Mesenchymal stem cell (in vitro differentiated cells and primary cell): ENCODE results near the gene TSC22D3.

ENCODE experiments used
- DNase-seq: peaks from one replicate; pipeline ENCODE4 v3.0.0-alpha.2; 2013
- H2AFZ ChIP-seq: one replicate; pipeline ENCODE4 v1.6.1; 2013; ENCODE audit warnings: low read depth, mild to moderate bottlenecking, control low read depth, inconsistent platforms, low read length, moderate library complexity
- H2AK5ac ChIP-seq: 2 replicates; pipeline ENCODE4 v1.6.1; 2013; ENCODE audit warnings: low read length, moderate library complexity, mild to moderate bottlenecking, inconsistent platforms; ENCODE audit not compliant: severe bottlenecking
- H2BK120ac ChIP-seq: one replicate; pipeline ENCODE4 v1.6.1; 2013; ENCODE audit warnings: low read depth, mild to moderate bottlenecking, inconsistent platforms, low read length, moderate library complexity
- H2BK12ac ChIP-seq, 2 experiments: one replicate each; pipeline ENCODE4 v1.6.1; 2013; ENCODE audit warnings: inconsistent platforms in 2 of 2, low read length in 2 of 2, mild to moderate bottlenecking in 2 of 2, moderate library complexity in 2 of 2, control low read depth in 1 of 2
- H2BK15ac ChIP-seq: one replicate; pipeline ENCODE4 v1.6.1; 2013; ENCODE audit warnings: mild to moderate bottlenecking, low read depth, inconsistent platforms; ENCODE audit not compliant: poor library complexity, severe bottlenecking
- H2BK5ac ChIP-seq: 2 replicates; pipeline ENCODE4 v1.6.1; 2013; ENCODE audit warnings: low read depth, mild to moderate bottlenecking, low read length, control low read depth, inconsistent platforms; ENCODE audit not compliant: poor library complexity, severe bottlenecking
- H3K14ac ChIP-seq, 2 experiments: one replicate each; pipeline ENCODE4 v1.6.1; 2013; ENCODE audit warnings: inconsistent platforms in 2 of 2, low read length in 2 of 2, control low read depth in 1 of 2, mild to moderate bottlenecking in 1 of 2, moderate library complexity in 1 of 2
- H3K18ac ChIP-seq, 2 experiments: one replicate each; pipeline ENCODE4 v1.6.1; 2013; ENCODE audit warnings: inconsistent platforms in 2 of 2, low read length in 2 of 2, control low read depth in 1 of 2, low read depth in 1 of 2, mild to moderate bottlenecking in 1 of 2
- H3K23ac ChIP-seq, 2 experiments: one replicate each; pipeline ENCODE4 v1.6.1; 2013; ENCODE audit warnings: inconsistent platforms in 2 of 2, low read length in 2 of 2, mild to moderate bottlenecking in 2 of 2, moderate library complexity in 2 of 2, control low read depth in 1 of 2
- H3K27ac ChIP-seq: 2 replicates; pipeline ENCODE4 v1.5.1; 2013; ENCODE audit warnings: mild to moderate bottlenecking, moderate library complexity, low read length, control low read depth, inconsistent platforms; ENCODE audit not compliant: poor library complexity, severe bottlenecking
- H3K27me3 ChIP-seq, 2 experiments: 2 replicates each; pipeline versions ENCODE4 v1.6.1 to v1.7.0; 2013; ENCODE audit warnings: low read length in 2 of 2, mild to moderate bottlenecking in 2 of 2, moderate library complexity in 2 of 2, control low read depth in 1 of 2, inconsistent platforms in 1 of 2; ENCODE audit not compliant: control insufficient read depth in 1 of 2, insufficient read depth in 1 of 2
- H3K36me3 ChIP-seq, 2 experiments: 2 replicates each; pipeline versions ENCODE4 v1.6.1 to v1.7.0; 2013; ENCODE audit warnings: low read length in 2 of 2, control low read depth in 1 of 2, inconsistent platforms in 1 of 2, low read depth in 1 of 2, mild to moderate bottlenecking in 1 of 2; ENCODE audit not compliant: insufficient read depth in 2 of 2, control insufficient read depth in 1 of 2
- H3K4ac ChIP-seq, 2 experiments: one replicate each; pipeline ENCODE4 v1.6.1; 2013; ENCODE audit warnings: inconsistent platforms in 2 of 2, low read length in 2 of 2, mild to moderate bottlenecking in 2 of 2, moderate library complexity in 2 of 2, control low read depth in 1 of 2, low read depth in 1 of 2
- H3K4me1 ChIP-seq: 2 replicates; pipeline ENCODE4 v1.6.1; 2013; ENCODE audit warnings: low read depth, low read length, control low read depth; ENCODE audit not compliant: control insufficient read depth, insufficient read depth
- H3K4me2 ChIP-seq: 2 replicates; pipeline ENCODE4 v1.6.1; 2013; ENCODE audit warnings: low read length, mild to moderate bottlenecking, inconsistent platforms; ENCODE audit not compliant: poor library complexity, severe bottlenecking
- H3K4me3 ChIP-seq, 2 experiments: 2 replicates each; pipeline versions ENCODE4 v1.5.1 to v1.7.0; 2013; ENCODE audit warnings: low read length in 2 of 2, mild to moderate bottlenecking in 2 of 2, control low read depth in 1 of 2, low read depth in 1 of 2; ENCODE audit not compliant: insufficient read depth in 1 of 2
- H3K79me1 ChIP-seq: replicated peaks from 2 replicates; pipeline ENCODE4 v1.6.1; 2013; ENCODE audit warnings: mild to moderate bottlenecking, control low read depth, low read length, inconsistent platforms; ENCODE audit not compliant: poor library complexity, severe bottlenecking
- H3K9ac ChIP-seq: 2 replicates; pipeline ENCODE4 v1.7.0; 2013; ENCODE audit warnings: mild to moderate bottlenecking, low read length, moderate library complexity
- H3K9me3 ChIP-seq: 2 replicates; pipeline ENCODE4 v1.7.0; 2013; ENCODE audit warnings: mild to moderate bottlenecking, low read length; ENCODE audit not compliant: control insufficient read depth
- H4K8ac ChIP-seq: one replicate; pipeline ENCODE4 v1.6.1; 2013; ENCODE audit warnings: inconsistent platforms, mild to moderate bottlenecking, low read length, moderate library complexity
- H4K91ac ChIP-seq: one replicate; pipeline ENCODE4 v1.6.1; 2013; ENCODE audit warnings: mild to moderate bottlenecking, low read length, inconsistent platforms
- WGBS: methylation state at CpG from one replicate; pipeline ENCODE4 v1.1.7; 2013; ENCODE audit warnings: mixed read lengths; 5-methylcytosine and 5-hydroxymethylcytosine counted together

TSC22D3 gene

GRCh38 chrX:107728371-107729099 is 47.1 kb downstream of the TSC22D3 start:
- Histone ChIP-seq H3K36me3 (no peaks in the 10 kb centered on the region), H3K9ac (no peak overlapping the region), H3K79me1 (no peaks in the 10 kb centered on the region), H3K18ac (peak overlapping the region; percentile 16 to 54), H2BK5ac (no peak overlapping the region), H2BK120ac (no peak overlapping the region), H3K9me3 (no peaks in the 10 kb centered on the region), H3K4me3 (no peak overlapping the region), H3K27ac (no peak overlapping the region), H3K14ac (no peak overlapping the region), H4K8ac (peak overlapping the region; percentile 28), H2BK15ac (peak overlapping the region; percentile 52), H3K4me1 (peaks cover 14% of the 10 kb centered on the region), H4K91ac (no peak overlapping the region), H3K4ac (peak overlapping the region in 1 of 2 experiments; percentile 35), H3K27me3 (peaks cover 0 to 60% of the 10 kb centered on the region in 2 experiments), H2AK5ac (no peak overlapping the region), H3K4me2 (no peak overlapping the region), H2AFZ (no peak overlapping the region), H2BK12ac (peak overlapping the region; percentile 11 to 37), H3K23ac (no peak overlapping the region)
- WGBS: 89% methylated on average over 3 of the region's 4 CpGs
- peak; percentile 67 for DNase-seq

GRCh38 chrX:107726816-107727534 is 48.6 kb downstream of the TSC22D3 start:
- Histone ChIP-seq H3K4me2 (no peak overlapping the region), H4K8ac (no peak overlapping the region), H2BK12ac (no peak overlapping the region), H2BK5ac (no peak overlapping the region), H2AFZ (no peak overlapping the region), H3K23ac (no peak overlapping the region), H2BK120ac (no peak overlapping the region), H2BK15ac (no peak overlapping the region), H3K4me3 (no peak overlapping the region), H3K14ac (no peak overlapping the region), H3K9ac (no peak overlapping the region), H3K79me1 (no peaks in the 10 kb centered on the region), H3K4me1 (peaks cover 11% of the 10 kb centered on the region), H3K9me3 (no peaks in the 10 kb centered on the region), H3K36me3 (no peaks in the 10 kb centered on the region), H3K18ac (no peak overlapping the region), H2AK5ac (no peak overlapping the region), H3K27ac (no peak overlapping the region), H4K91ac (no peak overlapping the region), H3K4ac (no peak overlapping the region), H3K27me3 (peaks cover 0 to 74% of the 10 kb centered on the region in 2 experiments)
- 74% methylated on average over 6 of the region's 9 CpGs for WGBS
- peak; percentile 3 for DNase-seq

GRCh38 chrX:107725761-107726555 is 49.6 kb downstream of the TSC22D3 start:
- Histone ChIP-seq H3K9ac (no peak overlapping the region), H2BK12ac (peak overlapping the region in 1 of 2 experiments; percentile 84), H3K23ac (no peak overlapping the region), H2BK5ac (no peak overlapping the region), H4K91ac (no peak overlapping the region), H3K4me2 (no peak overlapping the region), H2BK15ac (no peak overlapping the region), H3K36me3 (no peaks in the 10 kb centered on the region), H4K8ac (no peak overlapping the region), H3K18ac (peak overlapping the region in 1 of 2 experiments; percentile 62), H3K4ac (no peak overlapping the region), H3K27me3 (peaks cover 0 to 85% of the 10 kb centered on the region in 2 experiments), H3K27ac (no peak overlapping the region), H3K14ac (no peak overlapping the region), H2AK5ac (no peak overlapping the region), H3K9me3 (no peaks in the 10 kb centered on the region), H3K4me1 (peaks cover 8% of the 10 kb centered on the region), H2AFZ (no peak overlapping the region), H3K79me1 (no peaks in the 10 kb centered on the region), H2BK120ac (no peak overlapping the region), H3K4me3 (no peak overlapping the region)
- peak; percentile 23 for DNase-seq
- WGBS: 70% methylated on average over 5 of the region's 9 CpGs

- Histone ChIP-seq H3K9ac (no peak overlapping the region), H3K9me3 (no peaks in the 10 kb centered on the region), H3K4me3 (no peak overlapping the region), H2BK15ac (no peak overlapping the region), H3K27ac (no peak overlapping the region), H2AFZ (no peak overlapping the region), H3K18ac (no peak overlapping the region), H3K14ac (no peak overlapping the region), H3K23ac (no peak overlapping the region), H4K8ac (no peak overlapping the region), H3K4me2 (no peak overlapping the region), H3K36me3 (no peaks in the 10 kb centered on the region), H4K91ac (no peak overlapping the region), H2BK5ac (no peak overlapping the region), H2AK5ac (no peak overlapping the region), H3K4me1 (peaks cover 8% of the 10 kb centered on the region), H2BK120ac (no peak overlapping the region), H3K79me1 (no peaks in the 10 kb centered on the region), H2BK12ac (peak overlapping the region in 1 of 2 experiments; percentile 6), H3K27me3 (peaks cover 0 to 89% of the 10 kb centered on the region in 2 experiments), H3K4ac (peak overlapping the region in 1 of 2 experiments; percentile 11)
- no peak for DNase-seq
- WGBS: no CpG with 5 or more reads among the region's 3 CpGs
Observed at GRCh38 chrX:107724653-107725052, 50.9 kb downstream of the TSC22D3 start.
